ENCODE measurements around the gene CDC6.

The CDC6 gene, protein sequence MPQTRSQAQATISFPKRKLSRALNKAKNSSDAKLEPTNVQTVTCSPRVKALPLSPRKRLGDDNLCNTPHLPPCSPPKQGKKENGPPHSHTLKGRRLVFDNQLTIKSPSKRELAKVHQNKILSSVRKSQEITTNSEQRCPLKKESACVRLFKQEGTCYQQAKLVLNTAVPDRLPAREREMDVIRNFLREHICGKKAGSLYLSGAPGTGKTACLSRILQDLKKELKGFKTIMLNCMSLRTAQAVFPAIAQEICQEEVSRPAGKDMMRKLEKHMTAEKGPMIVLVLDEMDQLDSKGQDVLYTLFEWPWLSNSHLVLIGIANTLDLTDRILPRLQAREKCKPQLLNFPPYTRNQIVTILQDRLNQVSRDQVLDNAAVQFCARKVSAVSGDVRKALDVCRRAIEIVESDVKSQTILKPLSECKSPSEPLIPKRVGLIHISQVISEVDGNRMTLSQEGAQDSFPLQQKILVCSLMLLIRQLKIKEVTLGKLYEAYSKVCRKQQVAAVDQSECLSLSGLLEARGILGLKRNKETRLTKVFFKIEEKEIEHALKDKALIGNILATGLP

DNA sequence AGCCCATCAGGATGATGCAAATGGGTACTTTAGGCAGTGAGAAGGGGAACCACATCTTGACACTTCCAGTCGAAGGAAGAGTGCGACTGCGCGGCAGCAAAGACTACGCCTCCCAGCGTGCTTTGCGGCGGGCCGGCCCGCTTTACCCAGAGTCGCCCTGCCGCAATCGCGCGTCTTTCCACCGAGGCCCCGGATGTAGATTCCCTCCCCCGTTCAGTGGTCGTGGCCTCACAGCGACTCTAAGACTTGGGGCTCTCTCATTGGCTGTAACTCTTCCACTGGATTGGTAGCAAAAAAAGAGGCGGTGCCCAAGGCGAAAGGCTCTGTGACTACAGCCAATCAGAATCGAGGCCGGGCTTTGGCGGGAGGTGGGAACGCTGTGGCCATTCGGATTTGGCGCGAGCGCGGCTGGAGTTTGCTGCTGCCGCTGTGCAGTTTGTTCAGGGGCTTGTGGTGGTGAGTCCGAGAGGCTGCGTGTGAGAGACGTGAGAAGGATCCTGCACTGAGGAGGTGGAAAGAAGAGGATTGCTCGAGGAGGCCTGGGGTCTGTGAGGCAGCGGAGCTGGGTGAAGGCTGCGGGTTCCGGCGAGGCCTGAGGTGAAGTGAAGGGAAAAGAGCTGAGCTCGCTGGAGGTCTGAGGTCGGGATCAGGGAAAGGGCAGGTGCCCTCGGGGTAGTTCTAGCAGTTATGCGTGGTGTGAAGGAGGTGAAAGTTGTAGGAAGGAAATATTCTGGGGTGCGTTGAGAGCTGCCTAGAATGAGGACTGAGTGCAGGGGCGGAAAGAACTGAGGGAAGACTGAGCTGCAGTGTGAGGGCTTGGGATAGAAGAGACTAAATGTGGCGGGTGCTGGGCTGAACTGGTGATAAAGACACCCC, at the start of gene CDC6:
Gene CDC6, plus strand, starts transcription at position 386 of the 876 bp plus-strand sequence. CDS start 1,542 bp downstream, outside the sequence.
- DNase-seq (ENCODE audit: low read depth), result peak; percentile 99

DNA sequence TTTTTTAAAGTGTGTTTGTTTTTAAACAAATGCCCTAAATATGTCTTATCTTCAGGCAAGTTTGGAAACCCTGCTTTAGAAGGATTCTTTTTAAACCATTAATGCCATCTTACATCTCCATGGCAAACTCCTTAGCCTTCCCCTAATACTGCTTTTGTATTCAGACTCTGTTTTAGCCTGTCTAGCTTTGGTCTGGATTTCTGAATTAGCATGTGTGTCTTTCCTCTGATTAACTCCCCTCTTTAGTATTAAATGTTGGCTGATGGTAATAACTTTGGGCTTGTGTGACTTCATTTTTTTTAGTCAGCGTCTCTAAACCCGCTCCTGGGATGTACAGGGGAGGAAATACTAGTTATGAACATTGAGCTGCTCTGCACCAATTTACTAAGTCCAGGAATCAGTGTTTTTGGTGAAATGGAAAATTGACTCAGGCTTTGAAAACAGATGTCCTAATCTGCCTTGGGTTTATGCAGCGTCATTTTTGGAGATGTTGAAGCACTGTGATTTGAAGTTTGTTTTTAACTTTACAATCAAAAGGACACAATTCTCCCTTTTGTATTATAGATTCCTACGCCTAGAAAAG, 46.3 kb upstream of the CDC6 start:
- DNase-seq (ENCODE audit: low read depth), result peak; percentile 14

DNA sequence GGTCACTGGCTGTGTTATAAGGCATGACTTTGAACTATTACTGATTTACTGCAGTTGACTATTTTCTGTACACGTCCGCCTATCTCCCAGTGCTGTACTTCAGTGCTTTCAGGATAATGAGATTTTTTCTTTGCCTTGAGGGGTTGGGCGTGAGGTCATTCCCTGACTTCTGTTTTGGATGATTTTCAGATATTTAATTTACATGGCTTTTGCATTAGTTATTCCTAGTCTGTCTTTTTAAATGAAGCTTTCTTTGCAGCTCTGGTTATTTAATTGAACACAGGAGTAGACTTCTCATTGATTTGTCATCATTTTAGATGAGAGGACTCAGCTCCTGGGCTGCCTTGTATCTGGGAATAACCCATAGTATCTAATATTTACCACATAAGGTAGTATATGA, 44.9 kb upstream of the CDC6 start:
- DNase-seq (ENCODE audit: low read depth), result no peak

DNA sequence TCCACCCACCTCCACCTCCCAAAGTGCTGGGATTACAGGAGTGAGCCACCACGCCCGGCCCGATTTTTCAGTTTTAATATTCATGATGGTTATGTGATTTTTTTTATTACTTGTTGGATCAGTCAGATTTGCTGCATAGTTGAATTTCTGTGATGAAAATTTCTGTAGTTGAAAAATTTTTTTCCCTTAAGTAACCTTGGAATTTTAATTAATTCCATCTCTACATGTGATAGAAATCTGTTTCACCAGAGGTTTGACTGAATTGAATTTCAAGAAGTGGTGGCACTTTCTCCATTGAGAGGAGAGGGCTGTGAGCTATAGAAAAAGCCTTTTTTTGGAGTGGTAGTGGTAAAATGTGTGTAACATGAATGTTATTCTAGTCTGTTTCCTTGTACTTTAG, 43.9 kb upstream of the CDC6 start:
- peak; percentile 39 for DNase-seq (ENCODE audit: low read depth)

DNA sequence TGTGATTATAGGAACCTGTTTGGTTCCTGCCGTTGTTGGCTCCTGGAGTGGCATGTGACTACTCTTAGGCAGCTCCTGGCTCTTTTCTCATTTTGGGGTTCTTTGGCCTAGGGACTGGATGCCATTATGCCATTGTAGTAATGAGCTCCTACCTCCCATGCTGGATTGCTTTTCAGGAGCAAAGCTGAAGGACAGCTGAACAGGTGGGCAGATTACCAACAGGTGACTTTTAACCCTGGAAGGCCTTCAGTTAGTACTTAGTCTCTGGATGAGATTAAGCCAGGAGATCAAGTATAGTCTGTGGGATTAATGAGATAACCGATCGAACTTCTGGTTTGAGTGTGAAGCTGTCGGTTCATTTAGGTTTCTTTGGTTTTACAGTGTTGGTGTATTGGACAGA, 43.4 kb upstream of the CDC6 start:
- DNase-seq (ENCODE audit: low read depth), result no peak

DNA sequence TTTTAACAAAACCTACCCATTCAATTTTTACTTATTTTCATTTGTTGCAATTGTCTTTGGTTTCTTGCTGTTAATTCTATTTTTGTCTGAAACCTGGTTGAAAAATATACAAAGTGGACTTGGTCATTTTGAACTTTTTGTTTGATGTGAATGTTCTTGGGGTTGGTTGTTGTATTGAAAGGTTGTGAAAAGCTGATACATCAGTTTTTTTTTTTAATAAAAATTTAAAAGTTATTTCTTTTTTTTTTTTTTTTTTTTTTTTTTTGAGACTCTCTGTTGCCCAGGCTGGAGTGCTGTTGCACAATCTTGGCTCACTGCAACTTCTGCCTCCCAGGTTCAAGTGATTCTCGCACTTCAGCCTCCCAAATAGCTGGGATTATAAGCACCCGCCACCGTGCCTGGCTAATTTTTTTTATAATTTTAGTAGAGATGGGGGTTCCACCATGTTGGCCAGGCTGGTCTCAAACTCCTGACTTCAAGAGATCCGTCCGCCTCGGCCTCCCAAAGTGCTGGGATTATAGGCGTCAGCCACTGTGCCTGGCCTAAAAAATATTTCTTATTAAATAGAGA, 39.7 kb upstream of the CDC6 start:
- no peak for DNase-seq (ENCODE audit: low read depth)

DNA sequence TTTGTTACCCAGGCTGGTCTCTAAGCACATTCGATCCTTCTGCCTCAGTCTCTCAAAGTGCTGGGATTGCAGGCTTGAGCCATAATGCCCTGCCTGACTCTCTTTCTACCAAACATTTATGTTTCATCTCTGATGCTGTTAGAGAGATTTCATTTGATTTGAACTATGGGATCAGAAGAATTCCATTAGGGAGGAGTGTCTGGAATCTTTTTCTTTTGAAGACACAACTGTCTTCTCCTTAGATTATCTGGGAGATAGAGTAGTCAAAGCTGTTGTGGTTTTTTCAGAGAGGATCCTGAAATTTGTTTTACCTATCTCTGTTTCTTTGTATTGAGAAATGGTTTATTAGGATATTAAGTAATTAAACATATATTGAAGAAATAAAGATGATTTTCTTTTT, 39.2 kb upstream of the CDC6 start:
- DNase-seq (ENCODE audit: low read depth), result no peak

DNA sequence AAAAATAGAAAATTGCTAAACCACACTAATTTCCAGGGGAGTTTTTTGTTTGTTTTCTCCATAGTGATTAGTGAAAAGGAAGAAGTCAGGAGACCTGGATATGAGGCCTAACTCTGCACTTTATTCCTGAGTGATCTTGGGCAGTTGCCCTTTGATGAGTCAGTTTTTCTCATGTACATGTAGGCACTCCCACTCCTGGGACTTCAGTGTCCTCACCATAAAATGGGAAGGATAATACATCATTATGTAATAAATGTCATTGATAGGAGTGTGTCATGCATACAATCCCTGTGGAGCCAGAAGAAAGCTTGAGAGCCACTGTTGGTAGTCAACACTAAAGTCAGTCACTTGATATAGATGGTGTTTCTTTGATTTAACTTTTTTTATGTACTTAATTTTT, 36.1 kb upstream of the CDC6 start:
- peak; percentile 81 for DNase-seq (ENCODE audit: low read depth)

DNA sequence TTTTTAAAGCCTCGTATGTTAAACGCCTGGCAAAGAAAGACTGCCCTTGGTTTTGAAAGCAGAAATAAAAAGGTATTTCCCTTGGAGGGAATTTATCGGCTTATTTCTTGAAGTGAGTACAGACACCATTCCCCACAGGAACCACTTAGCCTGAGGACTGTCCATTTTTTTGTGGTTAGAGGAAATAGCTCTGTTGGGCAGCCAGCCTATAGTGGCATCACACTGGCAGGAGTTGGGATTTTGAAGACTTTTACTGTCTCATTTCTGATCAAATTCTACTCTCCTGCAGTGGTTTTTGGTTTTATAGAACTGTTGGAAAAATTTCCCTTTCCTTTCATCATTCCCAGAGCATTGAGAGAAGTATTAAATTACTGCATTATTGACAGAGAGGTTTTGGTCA, 34.1 kb upstream of the CDC6 start:
- DNase-seq (ENCODE audit: low read depth), result no peak

DNA sequence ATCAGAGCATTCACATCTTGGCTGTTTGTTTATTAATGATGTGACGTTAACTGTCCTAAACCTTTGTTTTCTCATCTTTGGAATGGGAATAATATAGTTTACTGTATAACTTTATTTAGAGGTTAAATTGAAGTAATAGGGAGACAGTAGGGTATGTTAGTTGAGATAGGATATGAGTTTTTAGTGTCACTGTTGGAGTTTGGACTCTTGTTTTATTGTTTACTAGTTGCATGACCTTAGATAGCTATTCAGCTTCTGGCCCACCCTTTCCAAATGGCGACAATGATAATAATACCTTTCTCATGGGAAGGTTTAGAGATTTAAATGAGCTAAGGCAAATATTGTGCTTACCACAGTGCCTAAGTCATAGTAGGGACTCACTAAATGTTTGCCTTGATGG, 28.2 kb upstream of the CDC6 start:
- no peak for DNase-seq (ENCODE audit: low read depth)

DNA sequence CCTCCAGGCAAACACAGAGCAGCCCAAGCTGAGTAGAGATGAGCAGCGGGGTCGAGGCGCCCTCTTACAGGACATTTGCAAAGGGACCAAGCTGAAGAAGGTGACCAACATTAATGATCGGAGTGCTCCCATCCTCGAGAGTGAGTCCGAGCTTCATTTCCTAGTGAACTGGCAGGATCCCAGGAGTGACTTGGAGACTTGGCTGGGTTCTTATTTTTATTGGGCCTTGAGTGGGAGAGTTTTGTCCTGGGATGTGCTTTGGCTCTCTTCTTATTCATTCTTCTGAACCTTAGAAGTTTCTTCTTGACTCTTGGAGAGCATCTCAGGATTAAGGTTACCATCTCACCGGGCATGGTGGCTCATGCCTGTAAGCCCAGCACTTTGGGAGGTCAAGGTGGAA, 27.2 kb upstream of the CDC6 start:
- no peak for DNase-seq (ENCODE audit: low read depth)

DNA sequence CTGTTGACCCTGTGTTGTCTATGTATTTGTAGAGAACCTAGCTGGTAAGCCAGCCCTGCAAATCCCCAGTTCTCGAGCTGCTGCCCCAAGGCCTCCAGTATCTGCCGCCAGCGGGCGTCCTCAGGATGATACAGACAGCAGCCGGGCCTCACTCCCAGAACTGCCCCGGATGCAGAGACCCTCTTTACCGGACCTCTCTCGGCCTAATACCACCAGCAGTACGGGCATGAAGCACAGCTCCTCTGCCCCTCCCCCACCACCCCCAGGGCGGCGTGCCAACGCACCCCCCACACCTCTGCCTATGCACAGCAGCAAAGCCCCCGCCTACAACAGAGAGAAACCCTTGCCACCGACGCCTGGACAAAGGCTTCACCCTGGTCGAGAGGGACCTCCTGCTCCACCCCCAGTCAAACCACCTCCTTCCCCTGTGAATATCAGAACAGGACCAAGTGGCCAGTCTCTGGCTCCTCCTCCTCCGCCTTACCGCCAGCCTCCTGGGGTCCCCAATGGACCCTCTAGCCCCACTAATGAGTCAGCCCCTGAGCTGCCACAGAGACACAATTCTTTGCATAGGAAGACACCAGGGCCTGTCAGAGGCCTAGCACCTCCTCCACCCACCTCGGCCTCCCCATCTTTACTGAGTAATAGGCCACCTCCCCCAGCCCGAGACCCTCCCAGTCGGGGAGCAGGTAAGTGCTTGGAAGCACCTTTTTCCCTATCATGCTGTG, 23.1 kb upstream of the CDC6 start:
- no peak for DNase-seq (ENCODE audit: low read depth)

DNA sequence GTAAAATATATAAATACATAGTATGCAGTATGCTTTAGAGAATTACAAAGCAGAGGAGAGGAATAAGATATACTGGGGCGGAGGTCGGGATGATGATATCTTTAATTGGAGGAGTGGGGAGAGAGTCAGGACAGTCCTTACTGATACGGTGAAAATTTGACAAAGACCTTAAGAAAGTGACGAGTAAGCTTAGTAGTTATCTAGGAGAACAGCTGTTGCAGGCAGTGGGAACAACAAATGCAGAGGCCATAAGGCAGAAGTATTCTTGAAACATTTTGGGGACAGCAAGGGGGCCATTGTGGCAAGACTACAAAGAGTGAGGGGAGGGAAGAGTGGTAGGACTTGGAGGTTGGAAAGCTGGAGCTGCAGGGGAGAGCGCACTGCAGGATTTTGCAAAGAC, 22.3 kb upstream of the CDC6 start:
- no peak for DNase-seq (ENCODE audit: low read depth)

DNA sequence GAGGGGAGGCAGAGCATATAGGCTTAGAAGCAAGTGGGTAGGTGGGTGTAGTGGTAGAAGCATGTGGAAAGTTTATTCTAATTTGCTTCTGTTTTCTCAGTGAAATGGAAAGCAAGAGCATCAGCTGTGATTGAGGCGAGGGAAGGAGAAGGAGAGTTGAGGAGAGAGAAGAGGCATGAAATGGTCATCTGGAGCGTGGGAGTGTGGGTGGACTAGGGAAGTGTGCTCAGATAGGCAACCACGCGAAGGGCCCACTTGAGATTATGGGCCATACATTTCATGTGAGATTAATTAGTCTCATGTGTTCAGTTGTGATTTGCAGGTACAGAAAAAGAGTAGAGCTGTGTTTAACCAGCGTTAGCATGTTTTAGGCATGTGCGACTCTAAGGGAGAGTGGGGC, 20.8 kb upstream of the CDC6 start:
- no peak for DNase-seq (ENCODE audit: low read depth)

DNA sequence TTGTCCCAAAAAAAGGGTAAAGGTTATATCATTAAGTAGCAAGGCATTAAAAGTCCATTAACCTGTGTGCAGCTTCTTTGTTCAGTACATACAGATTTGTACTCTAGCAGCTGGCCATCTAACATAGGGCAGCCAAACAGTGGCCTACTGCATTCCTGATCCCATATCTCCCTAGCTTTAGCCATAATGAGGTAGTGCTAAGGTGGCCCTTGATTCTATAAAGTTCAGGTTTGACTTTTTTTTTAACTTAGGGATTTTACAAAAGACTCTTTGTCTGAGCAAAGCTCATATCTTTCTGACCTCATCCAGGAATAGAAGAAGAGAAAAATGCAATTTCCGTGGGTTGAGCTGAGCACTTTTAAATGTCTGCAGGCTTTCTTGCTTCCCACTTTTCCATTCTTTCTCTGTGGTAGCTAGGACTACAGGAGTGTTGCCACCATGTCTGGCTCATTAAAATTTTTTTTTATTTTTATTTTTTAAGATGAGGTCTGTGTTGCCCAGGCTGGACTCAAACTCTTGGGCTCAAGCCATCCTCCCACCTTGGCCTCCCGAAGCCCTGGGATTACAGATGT, 19.5 kb upstream of the CDC6 start:
- DNase-seq (ENCODE audit: low read depth), result no peak

DNA sequence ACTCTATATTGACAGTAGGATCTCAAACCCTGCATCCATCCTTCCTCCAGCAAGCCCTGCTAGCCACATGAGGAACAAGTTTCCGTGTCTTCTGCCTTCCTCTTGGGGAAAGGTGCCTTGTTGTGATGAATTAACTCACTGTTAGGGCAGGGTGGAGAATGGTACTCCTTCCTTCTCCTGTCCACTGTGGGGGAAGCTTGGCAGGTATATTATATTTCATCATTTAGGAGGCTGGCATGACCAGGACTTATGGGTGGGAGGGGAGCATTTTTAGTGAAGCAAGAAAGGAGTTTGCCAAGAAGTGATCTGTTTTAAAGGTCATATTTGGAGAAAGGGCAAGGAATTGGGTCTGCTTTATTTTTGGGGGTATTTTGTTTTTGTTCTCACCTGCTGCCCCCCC, 9.3 kb upstream of the CDC6 start:
- no peak for DNase-seq (ENCODE audit: low read depth)

DNA sequence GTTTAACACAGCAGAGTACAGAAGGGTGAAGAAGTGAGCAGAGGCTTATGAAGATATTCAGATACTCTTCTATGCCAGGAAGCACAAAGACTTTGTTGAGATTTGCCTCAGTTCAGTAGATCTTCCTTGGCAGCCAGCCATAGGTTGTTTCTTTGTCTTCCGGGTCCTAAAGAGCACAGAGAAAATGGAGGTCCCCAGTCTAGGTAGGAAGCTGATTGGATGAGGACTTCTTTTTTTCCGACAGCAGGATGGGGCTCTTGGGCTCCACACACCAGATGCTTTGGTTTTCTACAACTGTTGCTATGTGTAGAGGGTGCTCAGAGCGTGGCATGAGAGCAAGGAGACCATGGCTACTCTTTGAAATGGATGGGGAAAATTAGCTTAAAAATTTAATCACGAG, 8.3 kb upstream of the CDC6 start:
- DNase-seq (ENCODE audit: low read depth), result no peak

DNA sequence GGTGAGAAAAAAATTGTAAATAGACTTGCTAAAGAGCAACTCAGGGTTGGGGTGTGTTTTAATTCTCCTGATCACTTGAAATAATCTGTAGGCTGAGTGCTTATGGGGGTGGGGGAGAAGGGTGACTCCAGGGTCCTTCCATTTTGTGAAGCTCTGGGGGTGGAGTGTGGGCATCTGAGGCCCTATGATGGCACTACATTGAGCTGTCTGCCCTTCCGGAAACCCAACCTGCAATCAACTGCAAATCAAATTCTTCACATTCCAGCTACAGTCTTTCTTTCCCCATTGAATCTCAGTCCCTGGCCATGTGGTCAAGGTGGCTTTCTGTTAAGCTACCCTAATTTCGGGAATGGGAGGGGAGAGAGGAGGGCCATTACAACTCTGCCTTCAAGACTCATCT, 6.0 kb upstream of the CDC6 start:
- no peak for DNase-seq (ENCODE audit: low read depth)

DNA sequence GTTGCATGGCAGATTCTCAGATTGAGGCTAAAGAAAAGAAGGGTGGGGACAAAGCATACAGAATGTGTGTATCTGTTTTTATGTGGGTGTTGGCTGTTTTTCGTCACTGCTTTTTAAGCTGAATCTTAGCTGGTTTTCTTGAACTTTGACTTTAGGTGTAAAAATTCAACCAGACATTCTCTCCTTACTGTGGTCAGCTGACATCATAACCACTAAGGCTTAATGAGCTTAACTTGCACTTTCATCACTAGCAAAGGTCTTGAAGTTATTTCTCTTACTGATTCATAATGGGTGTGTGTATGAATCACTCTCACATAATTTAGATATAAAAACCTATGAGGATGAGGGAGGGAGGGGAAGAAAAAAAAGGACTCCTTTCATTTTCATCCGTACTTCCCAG, 4.0 kb upstream of the CDC6 start:
- peak; percentile 77 for DNase-seq (ENCODE audit: low read depth)

DNA sequence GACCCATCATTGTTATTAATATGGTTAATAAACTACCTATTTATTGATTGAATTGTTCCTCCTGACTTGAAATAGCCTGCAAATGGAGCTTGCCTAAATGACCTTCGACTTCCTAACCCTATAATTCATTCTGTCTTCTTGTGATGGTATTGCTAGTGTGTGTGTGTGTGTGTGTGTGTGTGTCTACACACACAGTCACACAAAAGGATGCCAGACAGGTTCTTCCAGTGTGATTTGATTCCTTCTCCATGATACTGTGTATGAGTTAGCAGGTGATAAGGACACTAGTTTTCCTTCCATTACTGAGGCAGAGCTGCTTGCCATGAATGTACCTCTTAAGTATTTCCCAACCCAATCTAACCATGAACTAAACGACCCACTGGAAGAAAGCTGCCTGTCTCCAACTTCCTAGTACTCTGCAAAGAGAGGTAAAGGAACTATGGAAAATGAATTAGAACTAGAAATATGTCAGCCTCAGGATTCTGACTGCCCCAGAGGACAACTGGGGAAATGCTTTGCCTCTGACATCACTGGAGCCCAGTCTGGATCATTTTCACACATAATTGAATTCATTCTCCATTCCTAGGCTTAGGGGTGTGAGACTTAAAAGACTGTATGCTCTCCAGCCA, 3.5 kb upstream of the CDC6 start:
- peak; percentile 88 for DNase-seq (ENCODE audit: low read depth)

DNA sequence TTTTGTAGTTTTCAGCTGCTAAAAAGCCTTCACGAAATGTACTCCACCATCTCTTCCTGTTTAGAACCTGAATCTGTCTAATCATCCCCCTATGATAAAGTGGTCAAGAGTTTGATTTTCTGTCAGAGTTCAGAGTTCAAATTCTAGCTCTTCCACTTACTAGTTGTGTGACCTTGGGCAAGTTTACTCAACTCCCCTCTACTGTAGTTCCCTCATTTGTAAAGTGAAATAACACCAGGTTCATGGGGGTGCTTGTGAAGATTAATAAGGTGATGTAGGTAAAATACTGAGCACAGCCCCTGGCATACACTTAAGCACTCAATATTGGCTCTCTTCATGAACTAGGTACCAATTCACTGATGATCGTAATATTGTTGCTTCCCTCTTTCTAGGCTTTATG, 1.2 kb upstream of the CDC6 start:
- DNase-seq (ENCODE audit: low read depth), result no peak

All from fibroblast of gingiva (primary cell).